Esophagus squamous epithelium (tissue), 4 donors: ENCODE data around the gene ISYNA1.

Experiments
- POLR2A ChIP-seq, 4 donors: fragments of 450-650 bp; IDR thresholded peaks; one replicate each; pipeline ENCODE4 v1.6.1; 2017; ENCODE audit warnings: antibody characterized with exemption in 4 of 4, mild to moderate bottlenecking in 4 of 4, moderate library complexity in 3 of 4
- TF ChIP-seq, protein P1 (sequence below), 6 experiments: fragments of 450-650 bp in 4 of 6; fragments of 200-600 bp in 2 of 6; sonication (generic) in 2 of 6; IDR thresholded peaks; one replicate each; pipeline ENCODE4 v1.5.1; 2016 to 2019; ENCODE audit warnings: antibody characterized with exemption in 6 of 6, mild to moderate bottlenecking in 4 of 6, moderate library complexity in 4 of 6

DNA sequence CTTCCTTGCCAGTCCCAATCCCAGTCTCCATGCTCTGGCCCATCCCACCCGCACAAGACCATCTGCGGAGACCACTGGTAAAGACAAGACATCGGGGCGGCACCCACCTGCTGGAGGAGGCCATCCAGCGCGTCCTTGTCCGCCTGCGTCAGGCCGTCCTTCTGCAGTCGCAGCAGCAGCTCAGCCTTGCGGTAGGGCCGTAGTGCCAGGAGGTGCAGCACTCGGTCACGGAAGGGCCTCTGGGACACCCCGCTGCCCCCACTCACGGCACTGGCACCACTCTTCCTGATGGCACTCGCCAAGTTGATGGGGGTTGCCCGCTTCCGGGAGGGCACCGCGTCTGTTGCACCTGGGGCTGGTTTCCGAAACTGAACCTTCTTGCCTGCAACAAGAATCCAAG is 23.5 kb upstream of the ISYNA1 start:
- TF ChIP-seq, protein P1, sequence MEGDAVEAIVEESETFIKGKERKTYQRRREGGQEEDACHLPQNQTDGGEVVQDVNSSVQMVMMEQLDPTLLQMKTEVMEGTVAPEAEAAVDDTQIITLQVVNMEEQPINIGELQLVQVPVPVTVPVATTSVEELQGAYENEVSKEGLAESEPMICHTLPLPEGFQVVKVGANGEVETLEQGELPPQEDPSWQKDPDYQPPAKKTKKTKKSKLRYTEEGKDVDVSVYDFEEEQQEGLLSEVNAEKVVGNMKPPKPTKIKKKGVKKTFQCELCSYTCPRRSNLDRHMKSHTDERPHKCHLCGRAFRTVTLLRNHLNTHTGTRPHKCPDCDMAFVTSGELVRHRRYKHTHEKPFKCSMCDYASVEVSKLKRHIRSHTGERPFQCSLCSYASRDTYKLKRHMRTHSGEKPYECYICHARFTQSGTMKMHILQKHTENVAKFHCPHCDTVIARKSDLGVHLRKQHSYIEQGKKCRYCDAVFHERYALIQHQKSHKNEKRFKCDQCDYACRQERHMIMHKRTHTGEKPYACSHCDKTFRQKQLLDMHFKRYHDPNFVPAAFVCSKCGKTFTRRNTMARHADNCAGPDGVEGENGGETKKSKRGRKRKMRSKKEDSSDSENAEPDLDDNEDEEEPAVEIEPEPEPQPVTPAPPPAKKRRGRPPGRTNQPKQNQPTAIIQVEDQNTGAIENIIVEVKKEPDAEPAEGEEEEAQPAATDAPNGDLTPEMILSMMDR (IDR thresholded peaks at IDR 0.05) = no peak
- TF ChIP-seq POLR2A (IDR thresholded peaks at IDR 0.05) = no peak
